Activated CD4-positive, CD25-positive, alpha-beta regulatory T cell treated with anti-CD3 and anti-CD28 coated beads, Interleukin-2, amount 50 U/mL, for 16 hours (primary cell): ENCODE data around the gene RLF.

Experiments
- DNase-seq: peaks from one replicate; pipeline ENCODE4 v3.0.0-alpha.2; 2020; ENCODE audit warnings: low read depth, low spot score

RLF gene

GRCh38 chr1:40240390-40240789 is 79.2 kb downstream of the RLF start:
- no peak for DNase-seq

- no peak for DNase-seq
Measured at GRCh38 chr1:40241362-40241761, 80.2 kb downstream of the RLF start.

- DNase-seq, result no peak
Measured at GRCh38 chr1:40243351-40243750, 82.2 kb downstream of the RLF start.

GRCh38 chr1:40244138-40244744 is 83.1 kb downstream of the RLF start:
- no peak for DNase-seq

- no peak for DNase-seq
Measured at GRCh38 chr1:40245686-40246085, 84.5 kb downstream of the RLF start.

- no peak for DNase-seq
Measured at GRCh38 chr1:40247655-40248054, 86.5 kb downstream of the RLF start, which contains the start of gene TMCO2. TMCO2 (plus strand) TSS chr1:40247937; CDS start chr1:40247994, 57 bp downstream.

- no peak for DNase-seq
Measured at GRCh38 chr1:40248412-40248811, 87.2 kb downstream of the RLF start.

- no peak for DNase-seq
Measured at GRCh38 chr1:40251456-40251855, 90.3 kb downstream of the RLF start.

- DNase-seq, result no peak
Measured at GRCh38 chr1:40252601-40253000, 91.4 kb downstream of the RLF start.

GRCh38 chr1:40255231-40255630 is 94.0 kb downstream of the RLF start:
- no peak for DNase-seq

GRCh38 chr1:40256401-40257084 is 95.4 kb downstream of the RLF start:
- no peak for DNase-seq

GRCh38 chr1:40257313-40257687 is 96.1 kb downstream of the RLF start:
- peak; percentile 6 for DNase-seq

- DNase-seq, result peak; percentile 96
Measured at GRCh38 chr1:40257688-40258444, 96.7 kb downstream of the RLF start, which contains the start of gene ZMPSTE24. ZMPSTE24 (plus strand) TSS chr1:40258236; CDS start chr1:40258272, 36 bp downstream.

- no peak for DNase-seq
Measured at GRCh38 chr1:40258445-40258769, 97.2 kb downstream of the RLF start.

GRCh38 chr1:40264354-40264781 is 103.2 kb downstream of the RLF start:
- no peak for DNase-seq

GRCh38 chr1:40265298-40265697 is 104.1 kb downstream of the RLF start:
- DNase-seq, result no peak

GRCh38 chr1:40265919-40266318 is 104.7 kb downstream of the RLF start:
- no peak for DNase-seq

- DNase-seq, result no peak
Measured at GRCh38 chr1:40266786-40267535, 105.8 kb downstream of the RLF start.

GRCh38 chr1:40267767-40268187 is 106.6 kb downstream of the RLF start:
- DNase-seq, result no peak

GRCh38 chr1:40268211-40268610 is 107.0 kb downstream of the RLF start:
- DNase-seq, result no peak

- DNase-seq, result no peak
Measured at GRCh38 chr1:40270152-40270834, 109.1 kb downstream of the RLF start.
